ENCODE measurements around the gene SLC22A5.

DNA sequence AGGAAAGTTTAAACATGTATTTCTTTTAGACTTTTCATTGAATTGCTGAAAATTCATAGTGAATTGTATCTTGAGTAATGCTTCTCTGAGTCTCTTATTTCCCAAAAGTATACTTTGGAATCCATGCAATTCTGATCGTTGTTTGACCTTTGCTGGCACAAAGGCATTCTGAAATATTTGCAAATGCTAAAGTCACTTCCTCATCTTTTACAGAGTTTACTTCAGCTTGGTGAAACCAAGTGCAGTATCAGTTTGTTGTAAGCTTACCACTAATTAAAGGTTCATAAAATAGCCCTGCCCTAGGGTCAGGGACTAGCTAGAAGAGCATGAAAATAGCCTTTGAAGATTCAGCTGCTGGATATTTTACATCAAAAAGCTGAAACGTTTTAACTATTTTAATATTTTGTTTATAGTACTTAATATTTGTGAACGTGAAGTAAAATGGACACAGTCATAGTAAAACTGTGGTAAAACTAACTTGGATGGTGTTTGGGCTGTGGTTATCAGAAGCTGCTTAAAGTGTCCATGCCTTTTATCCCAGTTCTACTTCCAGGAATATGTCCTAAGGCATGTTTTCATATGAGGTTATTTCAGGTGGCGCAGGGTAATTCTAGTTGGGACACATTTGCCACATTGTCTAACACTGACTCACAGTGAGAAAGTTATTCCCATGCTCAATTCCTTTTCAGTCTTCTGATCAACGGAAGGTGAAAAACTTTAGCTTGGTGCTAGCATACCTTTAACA, 45.3 kb downstream of the SLC22A5 start:
- no peak for TF ChIP-seq POLR2A (IDR thresholded peaks at IDR 0.05; ENCODE audit: low read length)
- no peak for TF ChIP-seq GATA1 (IDR thresholded peaks at IDR 0.05; ENCODE audit: low read depth, low read length)

Measured in erythroblast (primary cell).